ENCODE measurements around the gene KBTBD7. TPM values are rescaled to one million over a fixed set of nuclear protein-coding genes. Genes with fewer than 3 reads are reported as not detected.

KBTBD7 gene
- total and polyA plus RNA-seq, 2 donors (not counting 3 experiments of a cell fraction or from before 2014, with no cell fraction given) = 2.1 to 4.4 TPM

DNA sequence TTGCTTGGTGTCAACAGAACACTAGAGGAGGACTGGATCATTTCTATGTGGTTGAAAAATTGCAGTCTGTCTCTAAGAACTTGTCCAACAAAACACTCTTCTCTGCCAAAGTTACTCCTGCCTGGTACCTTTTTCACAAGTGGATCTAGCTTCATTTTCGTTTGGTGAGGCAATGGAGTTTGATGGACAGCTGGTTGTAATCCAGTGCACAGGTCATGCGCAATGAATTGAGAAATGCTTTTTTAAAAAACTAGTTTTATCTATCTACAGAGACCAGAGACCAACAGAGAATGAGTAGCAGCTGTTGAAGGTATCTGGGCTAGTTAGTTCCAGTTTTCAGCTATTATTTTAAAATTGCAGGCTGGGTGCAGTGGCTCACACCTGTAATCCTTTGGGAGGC, 49.8 kb downstream of the KBTBD7 start:
- ChIA-PET POLR2A (no interaction called here), CTCF (no interaction called here)
- Histone ChIP-seq H3K27ac (ENCODE audit: insufficient read depth, low read depth, low read length) (no peak overlapping the region), H3K9ac (replicated peaks; ENCODE audit: extremely low read depth, insufficient read depth, low read length) (no peak overlapping the region), H3K4me3 (replicated peaks in 1 of 3; ENCODE audit: insufficient read depth in 1 of 3, low read depth in 1 of 3, low read length in 3 of 3) (no peak overlapping the region), H2AFZ (ENCODE audit: low read depth, low read length) (no peak overlapping the region), H3K4me2 (ENCODE audit: insufficient read depth, low read length) (no peak overlapping the region), H3K36me3 (ENCODE audit: control insufficient read depth in 2 of 2, extremely low read depth in 1 of 2, insufficient read depth in 2 of 2, low read length in 2 of 2) (no peaks in the 10 kb centered on the region), H3K27me3 (ENCODE audit: control insufficient read depth in 2 of 2, insufficient read depth in 2 of 2, low read length in 2 of 2) (no peaks in the 10 kb centered on the region), H3K79me2 (ENCODE audit: control insufficient read depth, insufficient read depth, low read length) (no peaks in the 10 kb centered on the region), H3K9me1 (replicated peaks; ENCODE audit: control insufficient read depth, extremely low read depth, insufficient read depth, low read length) (no peaks in the 10 kb centered on the region), H4K20me1 (replicated peaks; ENCODE audit: control insufficient read depth, extremely low read depth, insufficient read depth, low read length) (no peaks in the 10 kb centered on the region), H3K9me3 (replicated peaks; ENCODE audit: control insufficient read depth, insufficient read depth, low read length) (peaks cover 5% of the 10 kb centered on the region), H3K4me1 (ENCODE audit: control insufficient read depth, extremely low read depth, insufficient read depth, low read length) (no peaks in the 10 kb centered on the region)
- intact Hi-C loops (cut with micrococcal nuclease) (no loop called here), dilution Hi-C loops (cut with MboI; ENCODE audit: extremely low pct_ligation_motif_present, low sequenced_read_pairs) (no loop called here)
- no peak for DNase-seq (ENCODE audit: low read depth, low spot score)
- no peak for FAIRE-seq
- TF ChIP-seq FOS (IDR thresholded peaks at IDR 0.05; ENCODE audit: borderline replicate concordance, insufficient read depth, low read length) = no peak
- TF ChIP-seq JUN (IDR thresholded peaks at IDR 0.05; ENCODE audit: borderline replicate concordance, insufficient read depth, insufficient read length, low read depth) = no peak
- no peak for TF ChIP-seq GATA2 (IDR thresholded peaks at IDR 0.05; ENCODE audit: insufficient read depth, insufficient read length, low read depth, low read length)
- no peak for TF ChIP-seq POLR2A (IDR thresholded peaks at IDR 0.05; ENCODE audit: low read depth, low read length)
- no peak for TF ChIP-seq CTCF (IDR thresholded peaks at IDR 0.05; ENCODE audit: extremely low read depth in 1 of 2, insufficient read depth in 1 of 2, low read depth in 1 of 2, low read length in 2 of 2)
- no peak for TF ChIP-seq POLR2AphosphoS5 (IDR thresholded peaks at IDR 0.05; ENCODE audit: insufficient read depth, low read depth, low read length)
- no peak for TF ChIP-seq MAX (IDR thresholded peaks at IDR 0.05; ENCODE audit: insufficient read depth, insufficient read length)
- no peak for TF ChIP-seq MYC (IDR thresholded peaks at IDR 0.05; ENCODE audit: low read depth, low read length)
- TF ChIP-seq EZH2 (IDR thresholded peaks at IDR 0.05; ENCODE audit: borderline replicate concordance, low read depth, low read length, severe bottlenecking) = no peak
- no TSS peak for BruUV-seq (replicated peaks)

Other genes with a start within 250 kb of the KBTBD7 start
- 61.2 and 62.5 TPM in 2 replicates for gene ELF1, start 175.3 kb downstream of the KBTBD7 start, total RNA-seq
- 28.6 and 31.8 TPM in 2 replicates for gene ELF1, start 175.3 kb downstream of the KBTBD7 start, polyA plus RNA-seq
- 14.4 and 14.8 TPM in 2 replicates for gene WBP4, start 133.1 kb downstream of the KBTBD7 start, total RNA-seq
- gene WBP4, start 133.1 kb downstream of the KBTBD7 start, polyA plus RNA-seq = 2.5 and 4.3 TPM in 2 replicates
- gene KBTBD6, start 61.8 kb downstream of the KBTBD7 start, total RNA-seq = 6.4 and 6.6 TPM in 2 replicates
- 2.6 TPM in 2 replicates for gene KBTBD6, start 61.8 kb downstream of the KBTBD7 start, polyA plus RNA-seq
- 13.3 and 16.3 TPM in 2 replicates for gene MTRF1, start 69.0 kb upstream of the KBTBD7 start, total RNA-seq
- 6.5 and 8.0 TPM in 2 replicates for gene MTRF1, start 69.0 kb upstream of the KBTBD7 start, polyA plus RNA-seq
- gene NAA16, start 116.7 kb upstream of the KBTBD7 start, total RNA-seq = 24.1 and 26.1 TPM in 2 replicates
- gene NAA16, start 116.7 kb upstream of the KBTBD7 start, polyA plus RNA-seq = 5.7 and 8.6 TPM in 2 replicates

Data from endothelial cell of umbilical vein (primary cell).